RWPE2 (cell line): ENCODE results near the gene RTL9.

Experiments used
- ATAC-seq: fragments of 200-7000 bp; cut with Tn5 transposase; 3 replicates; pipeline ENCODE4 v1.9.1; 2021; ENCODE audit warnings: low read depth
- DNase-seq: peaks from one replicate; pipeline ENCODE4 v3.0.0-alpha.2; 2020; ENCODE audit warnings: low spot score
- H3K27ac ChIP-seq: fragments of 450-650 bp; 2 replicates; pipeline ENCODE4 v1.5.1; 2017; ENCODE audit warnings: mild to moderate bottlenecking; ENCODE audit not compliant: poor library complexity, severe bottlenecking
- H3K27me3 ChIP-seq: fragments of 250-450 bp; sonication (Bioruptor Pico); 2 replicates; pipeline ENCODE4 v1.5.1; 2021; ENCODE audit warnings: mild to moderate bottlenecking, moderate library complexity; ENCODE audit not compliant: insufficient read depth, poor library complexity, severe bottlenecking
- H3K36me3 ChIP-seq: fragments of 250-450 bp; sonication (Bioruptor Pico); 2 replicates; pipeline ENCODE4 v1.5.1; 2020; ENCODE audit warnings: low read depth, mild to moderate bottlenecking, moderate library complexity
- H3K4me1 ChIP-seq: fragments of 250-450 bp; sonication (Bioruptor Pico); 2 replicates; pipeline ENCODE4 v1.5.1; 2021; ENCODE audit warnings: mild to moderate bottlenecking, moderate library complexity; ENCODE audit not compliant: insufficient read depth, poor library complexity, severe bottlenecking
- H3K4me3 ChIP-seq: fragments of 250-450 bp; sonication (Bioruptor Pico); 2 replicates; pipeline ENCODE4 v1.5.1; 2021; ENCODE audit warnings: mild to moderate bottlenecking, moderate library complexity; ENCODE audit not compliant: severe bottlenecking
- H3K9me3 ChIP-seq: fragments of 250-450 bp; sonication (Bioruptor Pico); 2 replicates; pipeline ENCODE4 v1.5.1; 2021; ENCODE audit warnings: mild to moderate bottlenecking, moderate library complexity; ENCODE audit not compliant: severe bottlenecking
- CTCF ChIP-seq: fragments of 450-650 bp; IDR thresholded peaks from one replicate; pipeline ENCODE4 v1.5.1; 2017; ENCODE audit warnings: mild to moderate bottlenecking, moderate library complexity; ENCODE audit not compliant: poor library complexity, severe bottlenecking

Gene RTL9

GRCh38 chrX:110320381-110320987 is 38.2 kb upstream of the RTL9 start:
- Histone ChIP-seq H3K36me3 (no peaks in the 10 kb centered on the region), H3K9me3 (no peaks in the 10 kb centered on the region), H3K4me3 (no peak overlapping the region), H3K27ac (no peak overlapping the region), H3K4me1 (no peaks in the 10 kb centered on the region), H3K27me3 (no peaks in the 10 kb centered on the region)
- DNase-seq = no peak
- ATAC-seq = no peak
- TF ChIP-seq CTCF = no peak

- H3K9me3 ChIP-seq = no peaks in the 10 kb centered on the region
- no peak overlapping the region for H3K4me3 ChIP-seq
- no peaks in the 10 kb centered on the region for H3K27me3 ChIP-seq
- no peak overlapping the region for H3K27ac ChIP-seq
- H3K36me3 ChIP-seq = no peaks in the 10 kb centered on the region
- ATAC-seq (no peak), DNase-seq (no peak)
- H3K4me1 ChIP-seq = no peaks in the 10 kb centered on the region
- no peak for TF ChIP-seq CTCF
These were observed 37.6 kb upstream of the RTL9 start for GRCh38 chrX:110321081-110321480.

- H3K9me3 ChIP-seq = no peaks in the 10 kb centered on the region
- DNase-seq (no peak), ATAC-seq (no peak)
- no peaks in the 10 kb centered on the region for H3K27me3 ChIP-seq
- H3K36me3 ChIP-seq = no peaks in the 10 kb centered on the region
- H3K27ac ChIP-seq = no peak overlapping the region
- H3K4me1 ChIP-seq = no peaks in the 10 kb centered on the region
- no peak overlapping the region for H3K4me3 ChIP-seq
- no peak for TF ChIP-seq CTCF
These were observed 37.0 kb upstream of the RTL9 start for GRCh38 chrX:110321670-110322069.

GRCh38 chrX:110322603-110323002 is 36.0 kb upstream of the RTL9 start:
- TF ChIP-seq CTCF = no peak
- H3K4me1 ChIP-seq = no peaks in the 10 kb centered on the region
- H3K9me3 ChIP-seq = no peaks in the 10 kb centered on the region
- DNase-seq (no peak), ATAC-seq (0 out of 3 replicates have a peak, but pooled peaks have one; percentile 48)
- no peak overlapping the region for H3K27ac ChIP-seq
- H3K27me3 ChIP-seq = no peaks in the 10 kb centered on the region
- H3K36me3 ChIP-seq = no peaks in the 10 kb centered on the region
- no peak overlapping the region for H3K4me3 ChIP-seq

GRCh38 chrX:110326712-110327111 is 31.9 kb upstream of the RTL9 start:
- DNase-seq (no peak), ATAC-seq (no peak)
- no peak for TF ChIP-seq CTCF
- Histone ChIP-seq H3K4me3 (no peak overlapping the region), H3K9me3 (no peaks in the 10 kb centered on the region), H3K27ac (no peak overlapping the region), H3K27me3 (no peaks in the 10 kb centered on the region), H3K4me1 (no peaks in the 10 kb centered on the region), H3K36me3 (no peaks in the 10 kb centered on the region)
